Heart left ventricle (tissue), 13 donors: Measurements from ENCODE around the gene KDF1.

ENCODE experiments used
- POLR2A ChIP-seq, 2 donors: fragments of 450-650 bp; IDR thresholded peaks; one replicate each; pipeline ENCODE4 v1.6.1; 2017; ENCODE audit warnings: antibody characterized with exemption in 2 of 2, mild to moderate bottlenecking in 2 of 2, moderate library complexity in 2 of 2
- TF ChIP-seq, protein P1 (sequence below), 12 donors: fragments of 200-600 bp; sonication (generic) in 4 of 12; IDR thresholded peaks; one replicate each; pipeline versions ENCODE4 v1.5.0 to v1.8.0; 2018 to 2022; ENCODE audit warnings: antibody characterized with exemption in 12 of 12, mild to moderate bottlenecking in 5 of 12
- donor health status: ischemic (EF 13 %, LVEDD 7.1; RV severe dilation, severe dysfunction).
- donor health status: DM: no; HTN: yes; CAD: no.
- donor health status: DM: no; HTN: no; CAD: no.
- donor health status: ischemic (EF 25% LVEDD 6.9; RV normal size, moderate dysfunction).
- donor health status: ischemic (EF 25% LVEDD 5.7; RV mildly dilated, moderate dysfunction).
- donor health status: ischemic (EF 35%, LVEDD 5.7; RV mildly dilated, moderate dysfunction).
- donor health status: nonischemic (EF 11% LVEDD 7.7; RV severe dilation, severe dysfunction).
- donor health status: DM: yes; HTN: yes; CAD: no.
- donor health status: PGD.
- donor health status: ischemic (EF 29% LVEDD 5.4; RV normal size, mild dysfunction).
- donor health status: nonischemic (EF 23%, LVEDD 6.1; RV moderate dilation, normal function).

DNA sequence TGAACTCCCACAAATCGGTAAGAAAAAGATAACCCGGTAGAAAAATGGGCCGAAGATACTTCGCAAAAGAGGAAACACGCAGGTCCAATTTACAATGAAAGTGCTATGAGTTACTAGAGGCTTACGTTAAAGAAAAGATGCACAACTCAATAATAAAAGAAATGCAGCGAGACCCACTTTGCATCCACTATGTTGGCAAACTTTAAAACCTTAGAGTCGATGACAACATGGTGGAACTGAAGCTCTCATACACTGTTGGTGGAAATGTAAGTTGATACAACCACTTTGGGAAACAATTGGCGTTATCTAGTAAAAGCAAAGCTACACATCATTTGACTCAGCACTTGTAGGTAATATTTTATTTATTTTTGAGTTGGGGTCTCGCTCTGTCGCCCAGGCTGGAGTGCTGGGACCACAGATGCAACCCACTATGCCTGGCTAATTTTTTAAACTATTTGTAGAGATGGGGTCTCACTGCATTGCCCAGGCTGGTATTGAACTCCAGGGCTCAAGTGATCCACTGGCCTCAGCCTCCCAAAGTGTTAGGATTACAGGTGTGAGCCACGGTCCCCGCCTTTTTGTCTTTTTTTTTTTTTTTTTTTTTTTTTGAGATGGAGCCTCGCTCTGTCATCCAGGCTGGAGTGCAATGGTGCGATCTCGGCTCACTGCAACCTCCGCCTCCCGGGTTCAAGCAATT, 59.3 kb downstream of the KDF1 start:
- TF ChIP-seq, protein P1, sequence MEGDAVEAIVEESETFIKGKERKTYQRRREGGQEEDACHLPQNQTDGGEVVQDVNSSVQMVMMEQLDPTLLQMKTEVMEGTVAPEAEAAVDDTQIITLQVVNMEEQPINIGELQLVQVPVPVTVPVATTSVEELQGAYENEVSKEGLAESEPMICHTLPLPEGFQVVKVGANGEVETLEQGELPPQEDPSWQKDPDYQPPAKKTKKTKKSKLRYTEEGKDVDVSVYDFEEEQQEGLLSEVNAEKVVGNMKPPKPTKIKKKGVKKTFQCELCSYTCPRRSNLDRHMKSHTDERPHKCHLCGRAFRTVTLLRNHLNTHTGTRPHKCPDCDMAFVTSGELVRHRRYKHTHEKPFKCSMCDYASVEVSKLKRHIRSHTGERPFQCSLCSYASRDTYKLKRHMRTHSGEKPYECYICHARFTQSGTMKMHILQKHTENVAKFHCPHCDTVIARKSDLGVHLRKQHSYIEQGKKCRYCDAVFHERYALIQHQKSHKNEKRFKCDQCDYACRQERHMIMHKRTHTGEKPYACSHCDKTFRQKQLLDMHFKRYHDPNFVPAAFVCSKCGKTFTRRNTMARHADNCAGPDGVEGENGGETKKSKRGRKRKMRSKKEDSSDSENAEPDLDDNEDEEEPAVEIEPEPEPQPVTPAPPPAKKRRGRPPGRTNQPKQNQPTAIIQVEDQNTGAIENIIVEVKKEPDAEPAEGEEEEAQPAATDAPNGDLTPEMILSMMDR (IDR thresholded peaks at IDR 0.05), result no peak
- no peak for TF ChIP-seq POLR2A (IDR thresholded peaks at IDR 0.05)
